ENCODE measurements around the gene STXBP5. TPM values are rescaled to one million over a fixed set of nuclear protein-coding genes. Genes with fewer than 3 reads are reported as not detected.

The STXBP5 gene
- polyA plus RNA-seq, 2 of the 4 experiments (the other 2 are of a cell fraction): 10.8 to 17.8 TPM

- ChIA-PET POLR2A (no interaction called here), CTCF (no interaction called here)
- FAIRE-seq (no peak), DNase-seq (ENCODE audit: low read depth in 1 of 2, low spot score in 1 of 2) (no peak), ATAC-seq (no peak)
- Histone ChIP-seq H3K4me3 (no peak overlapping the region), H3K4me1 (peaks cover 11% of the 10 kb centered on the region; the same call in 2 of the 3 replicates), H3K9me3 (no peaks in the 10 kb centered on the region), H3K27ac (no peak overlapping the region), H3K4me2 (no peak overlapping the region)
- 98% methylated on average over 3 of the region's 3 CpGs for WGBS (ENCODE audit: missing lambda C conversion rate)
- TF ChIP-seq RCOR1 (IDR thresholded peaks at IDR 0.05; ENCODE audit: low read depth, low read length): no peak
- TF ChIP-seq POLR2AphosphoS2 (conservative IDR thresholded peaks at IDR 0.05; ENCODE audit: low read length): no peak
- TF ChIP-seq NPAS2 (CRISPR knock-in tag; IDR thresholded peaks at IDR 0.05; ENCODE audit: borderline replicate concordance): no peak
- TF ChIP-seq SMC3 (IDR thresholded peaks at IDR 0.05): no peak
- TF ChIP-seq, protein P1, sequence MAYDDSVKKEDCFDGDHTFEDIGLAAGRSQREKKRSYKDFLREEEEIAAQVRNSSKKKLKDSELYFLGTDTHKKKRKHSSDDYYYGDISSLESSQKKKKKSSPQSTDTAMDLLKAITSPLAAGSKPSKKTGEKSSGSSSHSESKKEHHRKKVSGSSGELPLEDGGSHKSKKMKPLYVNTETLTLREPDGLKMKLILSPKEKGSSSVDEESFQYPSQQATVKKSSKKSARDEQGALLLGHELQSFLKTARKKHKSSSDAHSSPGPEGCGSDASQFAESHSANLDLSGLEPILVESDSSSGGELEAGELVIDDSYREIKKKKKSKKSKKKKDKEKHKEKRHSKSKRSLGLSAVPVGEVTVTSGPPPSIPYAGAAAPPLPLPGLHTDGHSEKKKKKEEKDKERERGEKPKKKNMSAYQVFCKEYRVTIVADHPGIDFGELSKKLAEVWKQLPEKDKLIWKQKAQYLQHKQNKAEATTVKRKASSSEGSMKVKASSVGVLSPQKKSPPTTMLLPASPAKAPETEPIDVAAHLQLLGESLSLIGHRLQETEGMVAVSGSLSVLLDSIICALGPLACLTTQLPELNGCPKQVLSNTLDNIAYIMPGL (CRISPR knock-in tag; IDR thresholded peaks at IDR 0.05; ENCODE audit: borderline replicate concordance): no peak
- no peak for TF ChIP-seq ZC3H11A (IDR thresholded peaks at IDR 0.05)
- no peak for TF ChIP-seq EHF (CRISPR knock-in tag; IDR thresholded peaks at IDR 0.05)
- TF ChIP-seq RAD21 (conservative IDR thresholded peaks at IDR 0.05 in 1 of 2, IDR thresholded peaks at IDR 0.05 in 1 of 2): no peak
- TF ChIP-seq MAFK (IDR thresholded peaks at IDR 0.05; ENCODE audit: partially characterized antibody): no peak
- no peak for TF ChIP-seq JUNB (IDR thresholded peaks at IDR 0.05)
- no peak for TF ChIP-seq ESRRA (IDR thresholded peaks at IDR 0.05; ENCODE audit: borderline replicate concordance, low read length)
- no peak for TF ChIP-seq KDM1A (IDR thresholded peaks at IDR 0.05; ENCODE audit: low read depth)
- no peak for TF ChIP-seq MAZ (IDR thresholded peaks at IDR 0.05; ENCODE audit: borderline replicate concordance, low read depth, low read length)
Observed at GRCh38 chr6:147218797-147219196, 14.6 kb downstream of the STXBP5 start.

DNA sequence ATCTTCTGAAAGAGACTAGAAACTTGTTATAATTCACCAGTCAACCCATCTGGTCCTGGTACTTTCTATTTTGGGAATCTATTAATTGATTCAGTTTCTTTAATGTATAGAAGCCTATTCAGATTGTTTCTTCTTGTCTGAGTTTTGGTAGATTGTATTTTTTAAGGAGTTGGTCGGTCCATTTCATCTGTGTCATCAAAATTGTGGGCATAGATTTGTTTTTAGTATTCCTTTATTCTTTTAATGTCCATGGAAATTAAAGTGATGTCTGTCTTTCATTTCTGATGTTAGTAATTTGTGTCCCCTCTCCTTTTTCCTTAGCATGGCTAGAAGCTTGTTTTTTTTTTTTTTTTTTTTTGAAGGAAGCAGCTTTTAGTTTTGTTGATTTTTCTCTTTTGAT, 15.2 kb downstream of the STXBP5 start:
- Histone ChIP-seq H3K27ac (no peak overlapping the region), H3K4me1 (peaks cover 7% of the 10 kb centered on the region; the same call in 2 of the 3 replicates), H3K4me3 (no peak overlapping the region), H3K4me2 (no peak overlapping the region), H3K9me3 (no peaks in the 10 kb centered on the region)
- TF ChIP-seq, protein P2, sequence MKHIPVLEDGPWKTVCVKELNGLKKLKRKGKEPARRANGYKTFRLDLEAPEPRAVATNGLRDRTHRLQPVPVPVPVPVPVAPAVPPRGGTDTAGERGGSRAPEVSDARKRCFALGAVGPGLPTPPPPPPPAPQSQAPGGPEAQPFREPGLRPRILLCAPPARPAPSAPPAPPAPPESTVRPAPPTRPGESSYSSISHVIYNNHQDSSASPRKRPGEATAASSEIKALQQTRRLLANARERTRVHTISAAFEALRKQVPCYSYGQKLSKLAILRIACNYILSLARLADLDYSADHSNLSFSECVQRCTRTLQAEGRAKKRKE (CRISPR knock-in tag; IDR thresholded peaks at IDR 0.05; ENCODE audit: low read depth): no peak
- TF ChIP-seq POLR2AphosphoS2 (conservative IDR thresholded peaks at IDR 0.05; ENCODE audit: low read length) (no peak), JUN (IDR thresholded peaks at IDR 0.05) (no peak), NPAS2 (CRISPR knock-in tag; IDR thresholded peaks at IDR 0.05; ENCODE audit: borderline replicate concordance) (no peak), CHD2 (IDR thresholded peaks at IDR 0.05; ENCODE audit: low read length, partially characterized antibody) (no peak), PHF8 (IDR thresholded peaks at IDR 0.05; ENCODE audit: borderline replicate concordance, low read depth) (no peak), HDAC2 (IDR thresholded peaks at IDR 0.05) (no peak), NFE2L2 (conservative IDR thresholded peaks at IDR 0.05; ENCODE audit: low read length) (no peak), GATA3 (IDR thresholded peaks at IDR 0.05; ENCODE audit: borderline replicate concordance) (no peak), ZNF302 (CRISPR knock-in tag; IDR thresholded peaks at IDR 0.05) (no peak), RARB (CRISPR knock-in tag; IDR thresholded peaks at IDR 0.05) (no peak), TP53 (CRISPR knock-in tag; IDR thresholded peaks at IDR 0.05) (no peak), HOXB5 (CRISPR knock-in tag; IDR thresholded peaks at IDR 0.05) (no peak)
- TF ChIP-seq, protein P3, sequence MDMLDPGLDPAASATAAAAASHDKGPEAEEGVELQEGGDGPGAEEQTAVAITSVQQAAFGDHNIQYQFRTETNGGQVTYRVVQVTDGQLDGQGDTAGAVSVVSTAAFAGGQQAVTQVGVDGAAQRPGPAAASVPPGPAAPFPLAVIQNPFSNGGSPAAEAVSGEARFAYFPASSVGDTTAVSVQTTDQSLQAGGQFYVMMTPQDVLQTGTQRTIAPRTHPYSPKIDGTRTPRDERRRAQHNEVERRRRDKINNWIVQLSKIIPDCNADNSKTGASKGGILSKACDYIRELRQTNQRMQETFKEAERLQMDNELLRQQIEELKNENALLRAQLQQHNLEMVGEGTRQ (IDR thresholded peaks at IDR 0.05): no peak
- CTCF ChIA-PET: interaction anchor here (0.6 kb wide), 1 partner anchor 266 kb away, joined by 5 read pairs; no protein-coding TSS in a partner anchor
- 90% methylated on average over 1 of the region's 1 CpG for whole genome bisulfite sequencing (ENCODE audit: missing lambda C conversion rate)
- DNase-seq (ENCODE audit: low read depth in 1 of 2, low spot score in 1 of 2) (no peak), ATAC-seq (no peak), FAIRE-seq (no peak)
- POLR2A ChIA-PET: no interaction called here

All from A549 (cell line).